22Rv1 (cell line): Measurements from ENCODE around the gene FUCA1.
"Not testable (repeated sequence)": the region's sequence is repeated elsewhere in the genome, so short reads cannot be mapped to it uniquely, and the experiment has no call there.

ENCODE experiments used
- CTCF ChIP-seq: fragments of 450-650 bp; IDR thresholded peaks from 2 replicates; pipeline ENCODE4 v1.5.1; 2017; ENCODE audit warnings: mild to moderate bottlenecking
- ZFX ChIP-seq: fragments of 450-650 bp; IDR thresholded peaks from 2 replicates; pipeline ENCODE4 v1.6.1; 2017; ENCODE audit warnings: antibody characterized with exemption, borderline replicate concordance

GRCh38 chr1:23851406-23851805 is 16.7 kb downstream of the FUCA1 start:
- not testable (repeated sequence) for TF ChIP-seq CTCF, ZFX
